ENCODE data around the gene TPCN2.

Gene TPCN2

GRCh38 chr11:69010964-69011623 is 37.6 kb upstream of the TPCN2 start:
- DNase-seq, result no peak

- DNase-seq, result no peak
Observed at GRCh38 chr11:69011624-69012091, 37.1 kb upstream of the TPCN2 start.

- no peak for DNase-seq
Observed at GRCh38 chr11:69012092-69013008, 36.4 kb upstream of the TPCN2 start.

GRCh38 chr11:69013009-69013951 is 35.5 kb upstream of the TPCN2 start, which contains the start of gene MRGPRF:
Gene MRGPRF, minus strand, starts transcription at chr11:69013246. Its CDS starts 3,345 bp downstream, at chr11:69009901.
- DNase-seq, result no peak

GRCh38 chr11:69014084-69014851 is 34.5 kb upstream of the TPCN2 start:
- no peak for DNase-seq

GRCh38 chr11:69014898-69015549 is 33.7 kb upstream of the TPCN2 start:
- DNase-seq, result no peak

- no peak for DNase-seq
Observed at GRCh38 chr11:69017951-69018350, 30.8 kb upstream of the TPCN2 start.

GRCh38 chr11:69018924-69019323 is 29.8 kb upstream of the TPCN2 start:
- DNase-seq, result no peak

- DNase-seq, result no peak
Observed at GRCh38 chr11:69022260-69022659, 26.5 kb upstream of the TPCN2 start.

GRCh38 chr11:69024509-69024908 is 24.2 kb upstream of the TPCN2 start:
- no peak for DNase-seq

- no peak for DNase-seq
Observed at GRCh38 chr11:69027704-69028372, 20.9 kb upstream of the TPCN2 start.

GRCh38 chr11:69030301-69030700 is 18.4 kb upstream of the TPCN2 start:
- DNase-seq, result no peak

GRCh38 chr11:69032833-69033232 is 15.9 kb upstream of the TPCN2 start:
- no peak for DNase-seq

GRCh38 chr11:69033431-69033830 is 15.3 kb upstream of the TPCN2 start:
- DNase-seq, result no peak

- no peak for DNase-seq
Observed at GRCh38 chr11:69034123-69034867, 14.4 kb upstream of the TPCN2 start.

GRCh38 chr11:69035150-69035945 is 13.4 kb upstream of the TPCN2 start:
- DNase-seq, result no peak

GRCh38 chr11:69035946-69036340 is 12.8 kb upstream of the TPCN2 start:
- no peak for DNase-seq

- DNase-seq, result no peak
Observed at GRCh38 chr11:69037074-69037473, 11.7 kb upstream of the TPCN2 start.

GRCh38 chr11:69037544-69037943 is 11.2 kb upstream of the TPCN2 start:
- no peak for DNase-seq
